Stimulated activated CD4-positive, alpha-beta T cell treated with anti-CD3 and anti-CD28 coated beads, Interleukin-4, amount 100 ng/mL, for 24 hours (primary cell): ENCODE measurements around the gene PDE7B.
"Not testable (repeated sequence)": the region's sequence is repeated elsewhere in the genome, so short reads cannot be mapped to it uniquely, and the experiment has no call there.

Experiments used
- DNase-seq: peaks from one replicate; pipeline ENCODE4 v3.0.0-alpha.2; 2020

The PDE7B gene

DNA sequence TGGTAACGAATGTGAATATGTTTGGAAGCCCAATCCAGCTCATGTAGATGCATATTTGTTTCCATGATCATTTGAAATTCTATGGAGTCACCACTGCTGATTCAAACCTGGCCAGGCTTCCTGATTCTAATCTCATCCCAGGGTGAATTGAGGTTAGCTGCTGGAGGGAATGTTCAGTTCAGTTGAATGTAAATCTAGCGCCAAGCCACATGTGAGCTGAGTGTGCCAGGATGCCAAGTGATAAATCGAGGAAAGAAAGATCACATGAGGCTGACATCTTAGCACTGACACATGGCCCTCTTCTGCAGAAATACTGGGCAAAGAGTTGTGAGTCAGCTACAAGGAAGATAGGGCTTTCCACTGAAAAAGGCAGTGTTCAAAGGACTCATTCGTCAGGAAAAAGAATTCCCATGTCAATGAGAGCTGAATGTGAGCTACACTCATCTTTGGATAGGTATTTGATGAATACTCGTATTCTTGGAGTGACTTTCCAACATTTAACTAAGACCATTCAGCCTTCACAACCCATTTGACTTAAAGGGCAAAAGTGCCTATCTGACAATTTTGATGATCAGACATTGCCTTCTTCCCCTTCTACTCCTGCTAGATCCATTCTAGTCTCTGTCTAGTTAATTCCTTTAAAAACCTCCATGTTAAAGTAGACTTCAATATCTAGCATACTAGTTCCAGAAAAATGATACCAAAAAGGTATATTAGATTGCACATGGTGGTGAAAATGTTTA, 226.5 kb downstream of the PDE7B start:
- no peak for DNase-seq

- no peak for DNase-seq
These were observed 228.4 kb downstream of the PDE7B start for GRCh38 chr6:136079701-136080565.

GRCh38 chr6:136083540-136083939, 232.0 kb downstream of the PDE7B start:
- DNase-seq, result no peak

- DNase-seq, result no peak
These were observed 232.9 kb downstream of the PDE7B start for GRCh38 chr6:136084403-136084802.

DNA sequence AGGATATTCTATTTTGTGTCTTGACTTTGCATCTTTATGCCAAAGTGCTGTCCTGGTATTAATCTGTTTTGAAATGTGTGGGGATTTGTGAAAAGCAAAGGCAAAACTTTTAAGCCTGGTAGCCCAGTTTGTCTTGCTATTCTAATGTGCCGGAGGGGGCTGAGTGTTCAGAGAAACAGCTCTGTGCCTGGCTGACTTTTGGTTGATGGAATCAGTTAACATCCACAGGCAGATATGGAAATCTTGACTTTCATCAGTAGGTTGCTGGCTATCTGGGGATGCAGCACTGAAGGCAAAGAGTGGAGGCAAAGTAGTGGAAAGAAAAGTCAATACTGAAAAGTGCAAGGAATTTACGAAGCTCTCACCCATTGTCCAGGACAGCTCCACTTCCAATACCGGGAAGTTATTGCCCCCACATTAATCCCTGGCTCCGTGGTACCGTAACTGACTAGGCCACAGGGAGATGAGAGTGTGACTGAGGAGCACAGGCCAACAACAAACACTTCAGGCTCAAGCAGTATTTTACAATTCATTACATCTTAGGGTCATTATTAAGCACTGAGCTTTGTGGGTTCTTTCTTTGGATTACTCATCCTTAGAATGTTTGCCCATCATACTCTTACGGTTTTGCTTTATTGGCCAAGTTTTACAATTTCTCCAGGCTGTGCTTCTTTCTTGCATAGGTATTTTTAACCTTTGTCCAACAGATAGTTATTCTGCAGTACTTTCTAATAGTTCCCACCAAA, 234.0 kb downstream of the PDE7B start:
- no peak for DNase-seq

- no peak for DNase-seq
These were observed 235.2 kb downstream of the PDE7B start for GRCh38 chr6:136086686-136087085.

GRCh38 chr6:136087986-136088385, 236.5 kb downstream of the PDE7B start:
- no peak for DNase-seq

- DNase-seq, result no peak
These were observed 237.2 kb downstream of the PDE7B start for GRCh38 chr6:136088693-136089092.

- DNase-seq, result no peak
These were observed 238.4 kb downstream of the PDE7B start for GRCh38 chr6:136089876-136090275.

DNA sequence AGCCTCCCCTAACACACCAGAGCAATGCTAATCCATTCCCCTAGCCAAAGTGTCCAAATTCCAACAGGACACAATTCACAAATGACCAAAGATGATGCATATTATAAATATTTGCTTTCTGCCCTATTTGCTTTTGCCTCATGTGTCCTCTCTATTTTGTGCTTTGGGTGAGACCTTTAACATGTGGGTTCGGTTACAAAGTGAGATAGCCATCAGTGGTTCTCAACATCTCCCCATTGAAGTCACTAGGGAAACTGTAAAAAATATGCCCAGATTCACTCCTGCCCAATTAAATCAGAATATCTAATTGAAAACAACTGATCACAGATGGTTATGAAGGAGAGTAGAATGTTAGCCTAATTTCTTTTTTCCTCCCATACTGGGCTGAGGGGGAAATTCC, 239.4 kb downstream of the PDE7B start:
- DNase-seq, result no peak

GRCh38 chr6:136092897-136093296, 241.4 kb downstream of the PDE7B start:
- DNase-seq, result no peak

GRCh38 chr6:136093835-136094234, 242.3 kb downstream of the PDE7B start:
- DNase-seq, result no peak

GRCh38 chr6:136094812-136095211, 243.3 kb downstream of the PDE7B start:
- no peak for DNase-seq

- DNase-seq, result no peak
These were observed 244.5 kb downstream of the PDE7B start for GRCh38 chr6:136095986-136096385.

GRCh38 chr6:136102991-136103688, 251.6 kb downstream of the PDE7B start:
- no peak for DNase-seq

DNA sequence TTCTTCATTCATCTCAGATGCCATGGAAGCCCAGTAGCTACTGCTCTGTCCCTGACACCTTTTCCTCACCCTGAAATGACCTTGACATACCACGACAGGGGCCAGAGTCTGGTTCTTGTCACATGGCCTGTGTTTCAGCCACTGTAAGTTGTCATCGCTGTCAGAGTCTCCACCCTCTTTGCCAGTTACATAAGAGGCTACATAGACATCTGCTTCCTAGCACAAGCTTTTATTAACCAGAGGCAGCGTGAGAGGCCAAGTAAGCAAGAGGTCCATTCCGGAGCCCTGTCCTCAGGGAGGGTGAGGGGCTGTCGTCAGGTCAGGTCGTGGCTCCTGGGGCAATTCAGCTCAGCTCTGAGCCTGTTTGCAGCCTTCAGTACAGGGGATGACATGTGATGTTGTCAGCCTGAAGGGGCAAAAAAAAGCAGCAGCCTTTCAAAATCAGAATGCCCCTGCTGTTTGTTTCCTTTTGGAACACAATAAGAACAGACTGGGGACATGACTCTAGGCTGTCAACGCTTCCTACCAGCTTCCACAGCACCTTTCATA, 252.3 kb downstream of the PDE7B start:
- no peak for DNase-seq

DNA sequence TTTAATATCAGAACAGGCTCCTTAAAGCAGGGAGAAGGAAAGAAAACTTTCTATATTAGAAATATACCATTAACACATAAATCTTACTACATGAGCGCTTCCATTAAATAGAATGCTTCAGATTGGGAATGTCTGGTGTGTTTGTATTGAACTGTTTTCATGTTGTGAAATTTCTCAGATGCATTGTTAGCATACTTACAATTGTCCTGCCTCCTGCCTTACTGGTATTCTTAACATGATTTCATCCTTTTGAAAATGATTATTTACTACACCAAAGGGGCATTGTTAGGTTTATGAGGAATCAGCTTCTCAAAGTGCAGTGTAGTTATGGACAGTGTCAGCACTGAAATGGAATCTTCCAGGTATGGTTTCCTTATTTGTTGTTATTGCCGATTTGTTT, 253.1 kb downstream of the PDE7B start:
- DNase-seq, result no peak

DNA sequence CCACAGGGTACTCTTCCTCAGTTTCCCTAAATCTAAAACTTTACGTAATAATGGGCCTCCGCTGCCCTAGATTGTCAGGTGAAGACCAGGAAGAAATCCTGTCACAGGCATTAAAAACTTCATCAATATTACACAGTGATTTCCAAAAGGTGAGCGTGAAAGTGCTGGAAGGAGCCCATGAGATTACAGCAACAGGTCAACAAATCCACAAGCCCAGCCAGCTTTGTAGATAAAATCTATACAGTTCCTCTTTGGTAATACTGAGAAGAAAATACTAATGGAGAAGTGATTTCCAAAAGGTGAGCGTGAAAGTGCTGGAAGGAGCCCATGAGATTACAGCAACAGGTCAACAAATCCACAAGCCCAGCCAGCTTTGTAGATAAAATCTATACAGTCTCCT, 254.3 kb downstream of the PDE7B start:
- not testable (repeated sequence) for DNase-seq

DNA sequence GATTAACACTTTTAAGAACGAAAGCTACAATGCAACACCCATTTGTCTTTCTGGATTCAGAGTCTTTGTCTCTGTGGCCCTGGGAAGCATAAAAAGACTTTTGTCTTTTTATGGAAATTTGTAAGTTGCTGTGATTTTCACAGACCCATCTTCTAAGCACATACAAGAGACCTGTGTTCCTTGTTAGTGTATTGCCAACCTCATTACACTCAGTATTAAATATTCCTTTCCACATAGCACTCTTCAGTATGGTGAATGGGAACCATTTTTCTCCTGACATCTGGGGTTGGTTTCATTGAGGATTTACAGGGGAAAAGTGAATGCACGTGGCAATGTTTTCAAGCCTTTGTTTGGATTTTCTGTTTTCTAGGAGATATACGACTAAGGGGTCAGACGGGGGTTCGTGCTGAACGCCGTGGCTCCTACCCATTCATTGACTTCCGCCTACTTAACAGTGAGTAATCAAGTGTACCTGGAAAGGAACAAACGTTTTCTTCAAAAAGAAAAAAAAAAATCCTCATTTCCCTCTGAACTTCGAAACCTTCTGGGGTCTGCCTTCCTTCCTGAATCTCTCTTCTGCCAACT, 257.0 kb downstream of the PDE7B start:
- DNase-seq, result no peak

DNA sequence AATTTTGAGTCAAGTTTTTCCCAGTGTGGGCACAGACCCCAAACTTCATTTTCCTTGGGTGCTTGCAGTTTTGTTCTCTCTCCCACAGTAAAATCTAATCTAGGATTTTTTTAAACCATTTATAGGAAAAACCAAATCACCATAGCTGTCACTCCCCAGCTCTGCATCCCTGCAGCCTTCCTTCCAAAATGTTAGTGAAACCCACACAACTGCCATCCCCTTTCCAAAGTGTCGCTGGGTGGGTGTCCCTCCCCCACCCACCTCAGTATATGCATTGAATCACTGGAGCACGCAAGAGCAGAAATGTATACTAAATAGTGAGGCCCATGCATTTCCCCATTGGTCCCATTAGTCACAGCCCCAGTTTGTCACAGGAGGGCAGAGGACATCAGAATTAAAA, 260.3 kb downstream of the PDE7B start:
- no peak for DNase-seq

DNA sequence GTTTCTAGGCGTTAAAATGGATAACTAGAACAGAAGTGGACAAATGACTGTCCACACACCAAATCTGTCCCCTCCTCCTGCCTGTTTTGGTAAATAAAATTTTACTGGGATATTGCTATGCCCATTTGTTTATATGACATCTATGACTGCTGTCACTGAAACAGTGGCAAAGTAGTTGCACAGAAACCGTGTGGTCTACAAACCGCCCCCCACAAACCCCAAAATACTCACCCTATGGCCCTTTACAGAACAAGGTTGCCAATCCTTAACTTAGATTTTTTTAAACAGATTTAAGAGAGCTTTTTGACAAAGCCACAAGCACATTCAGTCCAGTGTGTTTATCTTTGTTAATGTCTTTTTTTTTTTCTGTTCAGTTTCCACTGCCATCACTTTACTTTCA, 260.8 kb downstream of the PDE7B start:
- no peak for DNase-seq

DNA sequence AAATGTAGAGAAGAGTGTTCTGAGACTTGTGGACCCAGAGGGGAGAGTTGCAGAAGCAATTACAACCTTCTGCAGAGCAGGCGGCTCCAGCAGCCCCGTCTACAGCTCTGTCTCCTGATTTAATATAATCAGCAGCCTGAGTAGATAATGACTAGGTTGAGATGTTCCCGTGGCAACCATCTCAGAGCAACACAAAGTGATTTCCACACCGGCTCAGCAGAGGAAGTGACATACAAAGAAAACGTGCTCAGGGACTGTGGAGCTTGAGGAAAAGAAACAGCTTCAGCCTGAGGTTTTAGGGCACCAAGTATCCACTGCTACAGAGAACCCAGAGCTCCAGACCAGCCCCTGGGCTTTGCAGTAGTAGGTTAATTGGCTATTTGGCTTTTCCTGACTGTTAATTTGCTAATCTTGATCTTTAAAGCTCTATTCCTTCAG, 262.3 kb downstream of the PDE7B start:
- DNase-seq, result no peak
